Measurements from ENCODE around the gene CTIF. TPM values are rescaled to one million over a fixed set of nuclear protein-coding genes. Genes with fewer than 3 reads are reported as not detected.

The CTIF gene
- total RNA-seq, 2 donors from 2014 or later = 6.1 to 7.3 TPM

GRCh38 chr18:48620071-48620470 is 81.2 kb downstream of the CTIF start:
- no peaks in the 10 kb centered on the region for H3K36me3 Mint-ChIP-seq (ENCODE audit: low read depth)
- no peaks in the 10 kb centered on the region for H3K27me3 Mint-ChIP-seq
- H3K4me1 Mint-ChIP-seq = peaks cover 16% of the 10 kb centered on the region
- DNase-seq (no peak), ATAC-seq (no peak)
- no peaks in the 10 kb centered on the region for H3K9me3 ChIP-seq (ENCODE audit: control insufficient read depth, low read length, poor library complexity, severe bottlenecking)
- no peak overlapping the region for H3K4me3 Mint-ChIP-seq
- no peak overlapping the region for H3K27ac Mint-ChIP-seq

GRCh38 chr18:48621240-48621639 is 82.4 kb downstream of the CTIF start:
- no peak for DNase-seq
- peaks cover 16% of the 10 kb centered on the region for H3K4me1 Mint-ChIP-seq
- H3K9me3 ChIP-seq (ENCODE audit: control insufficient read depth, low read length, poor library complexity, severe bottlenecking) = no peaks in the 10 kb centered on the region
- no peak for ATAC-seq
- H3K27ac Mint-ChIP-seq = no peak overlapping the region
- H3K27me3 Mint-ChIP-seq = no peaks in the 10 kb centered on the region
- H3K36me3 Mint-ChIP-seq (ENCODE audit: low read depth) = no peaks in the 10 kb centered on the region
- H3K4me3 Mint-ChIP-seq = no peak overlapping the region

- DNase-seq (no peak), ATAC-seq (no peak)
- H3K27ac Mint-ChIP-seq = no peak overlapping the region
- H3K4me3 Mint-ChIP-seq = no peak overlapping the region
- H3K9me3 ChIP-seq (ENCODE audit: control insufficient read depth, low read length, poor library complexity, severe bottlenecking) = no peaks in the 10 kb centered on the region
- H3K27me3 Mint-ChIP-seq = no peaks in the 10 kb centered on the region
- H3K36me3 Mint-ChIP-seq (ENCODE audit: low read depth) = no peaks in the 10 kb centered on the region
- peaks cover 16% of the 10 kb centered on the region for H3K4me1 Mint-ChIP-seq
Observed at GRCh38 chr18:48621815-48622555, 83.2 kb downstream of the CTIF start.

GRCh38 chr18:48622911-48623431 is 84.1 kb downstream of the CTIF start:
- Mint-ChIP-seq H3K27me3 (peaks cover 2% of the 10 kb centered on the region), H3K27ac (no peak overlapping the region), H3K36me3 (ENCODE audit: low read depth) (no peaks in the 10 kb centered on the region), H3K4me3 (no peak overlapping the region), H3K4me1 (peaks cover 18% of the 10 kb centered on the region)
- DNase-seq (no peak), ATAC-seq (no peak)
- no peaks in the 10 kb centered on the region for H3K9me3 ChIP-seq (ENCODE audit: control insufficient read depth, low read length, poor library complexity, severe bottlenecking)

- peaks cover 5% of the 10 kb centered on the region for H3K27me3 Mint-ChIP-seq
- DNase-seq (no peak), ATAC-seq (no peak)
- H3K27ac Mint-ChIP-seq = no peak overlapping the region
- peaks cover 18% of the 10 kb centered on the region for H3K4me1 Mint-ChIP-seq
- no peaks in the 10 kb centered on the region for H3K36me3 Mint-ChIP-seq (ENCODE audit: low read depth)
- H3K9me3 ChIP-seq (ENCODE audit: control insufficient read depth, low read length, poor library complexity, severe bottlenecking) = no peaks in the 10 kb centered on the region
- H3K4me3 Mint-ChIP-seq = no peak overlapping the region
Observed at GRCh38 chr18:48623468-48624235, 84.8 kb downstream of the CTIF start.

- no peak overlapping the region for H3K27ac Mint-ChIP-seq
Observed at GRCh38 chr18:48624856-48625255, 86.0 kb downstream of the CTIF start.

GRCh38 chr18:48627216-48627615 is 88.4 kb downstream of the CTIF start:
- Mint-ChIP-seq H3K4me1 (peaks cover 4% of the 10 kb centered on the region), H3K4me3 (no peak overlapping the region), H3K27ac (no peak overlapping the region), H3K36me3 (ENCODE audit: low read depth) (no peaks in the 10 kb centered on the region), H3K27me3 (peaks cover 5% of the 10 kb centered on the region)
- ATAC-seq = no peak
- H3K9me3 ChIP-seq (ENCODE audit: control insufficient read depth, low read length, poor library complexity, severe bottlenecking) = no peaks in the 10 kb centered on the region
- DNase-seq = no peak

More at GRCh38 chr18:48624856-48625255, 86.0 kb downstream of the CTIF start:
- Mint-ChIP-seq H3K36me3 (ENCODE audit: low read depth) (no peaks in the 10 kb centered on the region), H3K4me1 (peaks cover 16% of the 10 kb centered on the region), H3K4me3 (no peak overlapping the region), H3K27me3 (peaks cover 5% of the 10 kb centered on the region)
- H3K9me3 ChIP-seq (ENCODE audit: control insufficient read depth, low read length, poor library complexity, severe bottlenecking) = no peaks in the 10 kb centered on the region
- no peak for DNase-seq
- ATAC-seq = no peak

GRCh38 chr18:48629730-48630324 is 91.0 kb downstream of the CTIF start:
- H3K4me3 Mint-ChIP-seq = no peak overlapping the region
- no peaks in the 10 kb centered on the region for H3K9me3 ChIP-seq (ENCODE audit: control insufficient read depth, low read length, poor library complexity, severe bottlenecking)
- H3K27me3 Mint-ChIP-seq = peaks cover 5% of the 10 kb centered on the region
- H3K36me3 Mint-ChIP-seq (ENCODE audit: low read depth) = no peaks in the 10 kb centered on the region
- DNase-seq (no peak), ATAC-seq (no peak)
- peaks cover 4% of the 10 kb centered on the region for H3K4me1 Mint-ChIP-seq
- no peak overlapping the region for H3K27ac Mint-ChIP-seq

- ATAC-seq = no peak
- H3K9me3 ChIP-seq (ENCODE audit: control insufficient read depth, low read length, poor library complexity, severe bottlenecking) = no peaks in the 10 kb centered on the region
- H3K27ac Mint-ChIP-seq = no peak overlapping the region
Observed at GRCh38 chr18:48631851-48632250, 93.0 kb downstream of the CTIF start.

GRCh38 chr18:48632676-48633257 is 93.9 kb downstream of the CTIF start:
- peaks cover 12% of the 10 kb centered on the region for H3K27me3 Mint-ChIP-seq
- no peaks in the 10 kb centered on the region for H3K4me1 Mint-ChIP-seq
- no peak for ATAC-seq
- H3K9me3 ChIP-seq (ENCODE audit: control insufficient read depth, low read length, poor library complexity, severe bottlenecking) = no peaks in the 10 kb centered on the region
- H3K27ac Mint-ChIP-seq = no peak overlapping the region
- no peak for DNase-seq
- H3K36me3 Mint-ChIP-seq (ENCODE audit: low read depth) = no peaks in the 10 kb centered on the region
- no peak overlapping the region for H3K4me3 Mint-ChIP-seq

More at GRCh38 chr18:48631851-48632250, 93.0 kb downstream of the CTIF start:
- H3K4me1 Mint-ChIP-seq = peaks cover 3% of the 10 kb centered on the region
- H3K4me3 Mint-ChIP-seq = no peak overlapping the region
- no peak for DNase-seq
- H3K27me3 Mint-ChIP-seq = peaks cover 5% of the 10 kb centered on the region
- no peaks in the 10 kb centered on the region for H3K36me3 Mint-ChIP-seq (ENCODE audit: low read depth)

GRCh38 chr18:48634491-48634890 is 95.7 kb downstream of the CTIF start:
- no peaks in the 10 kb centered on the region for H3K36me3 Mint-ChIP-seq (ENCODE audit: low read depth)
- DNase-seq = no peak
- H3K27ac Mint-ChIP-seq = no peak overlapping the region
- no peak for ATAC-seq
- no peak overlapping the region for H3K4me3 Mint-ChIP-seq
- H3K9me3 ChIP-seq (ENCODE audit: control insufficient read depth, low read length, poor library complexity, severe bottlenecking) = no peaks in the 10 kb centered on the region
- peaks cover 3% of the 10 kb centered on the region for H3K4me1 Mint-ChIP-seq
- peaks cover 18% of the 10 kb centered on the region for H3K27me3 Mint-ChIP-seq

GRCh38 chr18:48634975-48635374 is 96.1 kb downstream of the CTIF start:
- no peak overlapping the region for H3K4me3 Mint-ChIP-seq
- H3K9me3 ChIP-seq (ENCODE audit: control insufficient read depth, low read length, poor library complexity, severe bottlenecking) = no peaks in the 10 kb centered on the region
- H3K4me1 Mint-ChIP-seq = peaks cover 3% of the 10 kb centered on the region
- peaks cover 18% of the 10 kb centered on the region for H3K27me3 Mint-ChIP-seq
- H3K36me3 Mint-ChIP-seq (ENCODE audit: low read depth) = no peaks in the 10 kb centered on the region
- H3K27ac Mint-ChIP-seq = no peak overlapping the region
- DNase-seq = no peak
- ATAC-seq = no peak

- Mint-ChIP-seq H3K27me3 (peaks cover 18% of the 10 kb centered on the region), H3K27ac (no peak overlapping the region), H3K36me3 (ENCODE audit: low read depth) (no peaks in the 10 kb centered on the region), H3K4me3 (no peak overlapping the region), H3K4me1 (peaks cover 3% of the 10 kb centered on the region)
- ATAC-seq (no peak), DNase-seq (no peak)
- H3K9me3 ChIP-seq (ENCODE audit: control insufficient read depth, low read length, poor library complexity, severe bottlenecking) = no peaks in the 10 kb centered on the region
Observed at GRCh38 chr18:48635806-48636205, 97.0 kb downstream of the CTIF start.

Data from T-helper 17 cell (primary cell).